NCI-H1436 (cell line): ENCODE results near the gene C2orf49.

Source experiments
- DNase-seq: peaks from one replicate; lab custom pipeline; 2025; lab: John Stamatoyannopoulos, UW

Gene C2orf49

GRCh38 chr2:105362862-105363591 lies 25.7 kb downstream of the C2orf49 start:
- DNase-seq, result no peak

GRCh38 chr2:105364436-105365139 lies 27.2 kb downstream of the C2orf49 start:
- no peak for DNase-seq

- no peak for DNase-seq
These were observed 27.9 kb downstream of the C2orf49 start for GRCh38 chr2:105365206-105365605.

- DNase-seq, result no peak
These were observed 31.5 kb downstream of the C2orf49 start for GRCh38 chr2:105368759-105369408.

- peak; percentile 40 for DNase-seq
These were observed 32.7 kb downstream of the C2orf49 start for GRCh38 chr2:105369777-105370690.

GRCh38 chr2:105371156-105371555 lies 33.8 kb downstream of the C2orf49 start:
- no peak for DNase-seq

GRCh38 chr2:105371810-105372209 lies 34.5 kb downstream of the C2orf49 start:
- DNase-seq, result no peak

- no peak for DNase-seq
These were observed 36.0 kb downstream of the C2orf49 start for GRCh38 chr2:105373344-105373781.

GRCh38 chr2:105373895-105374401 lies 36.6 kb downstream of the C2orf49 start:
- DNase-seq, result no peak

GRCh38 chr2:105375001-105375561 lies 37.7 kb downstream of the C2orf49 start:
- no peak for DNase-seq

GRCh38 chr2:105376010-105376409 lies 38.7 kb downstream of the C2orf49 start:
- DNase-seq, result no peak

- no peak for DNase-seq
These were observed 39.5 kb downstream of the C2orf49 start for GRCh38 chr2:105376789-105377240.

- DNase-seq, result no peak
These were observed 40.5 kb downstream of the C2orf49 start for GRCh38 chr2:105377871-105378270.

GRCh38 chr2:105378276-105378840 lies 41.0 kb downstream of the C2orf49 start:
- no peak for DNase-seq

- DNase-seq, result no peak
These were observed 41.6 kb downstream of the C2orf49 start for GRCh38 chr2:105378921-105379383.

GRCh38 chr2:105379741-105380186 lies 42.4 kb downstream of the C2orf49 start:
- no peak for DNase-seq

GRCh38 chr2:105380432-105381100 lies 43.2 kb downstream of the C2orf49 start:
- DNase-seq, result no peak

- no peak for DNase-seq
These were observed 43.8 kb downstream of the C2orf49 start for GRCh38 chr2:105381101-105381668.

GRCh38 chr2:105382177-105382576 lies 44.8 kb downstream of the C2orf49 start:
- no peak for DNase-seq
